PC-3 (cell line): Measurements from ENCODE around the gene LRRC71.

Experiments used
- CTCF ChIP-seq: fragments of 300-600 bp; sonication (generic); conservative IDR thresholded peaks from 2 replicates; pipeline ENCODE4 v1.5.1; 2017; ENCODE audit warnings: antibody characterized with exemption, low read depth, mild to moderate bottlenecking, low read length
- EZH2 ChIP-seq: fragments of 300-600 bp; sonication (generic); IDR thresholded peaks from one replicate; pipeline ENCODE4 v1.6.1; 2017; ENCODE audit warnings: antibody characterized with exemption, mild to moderate bottlenecking, low read length; ENCODE audit not compliant: unreplicated experiment

DNA sequence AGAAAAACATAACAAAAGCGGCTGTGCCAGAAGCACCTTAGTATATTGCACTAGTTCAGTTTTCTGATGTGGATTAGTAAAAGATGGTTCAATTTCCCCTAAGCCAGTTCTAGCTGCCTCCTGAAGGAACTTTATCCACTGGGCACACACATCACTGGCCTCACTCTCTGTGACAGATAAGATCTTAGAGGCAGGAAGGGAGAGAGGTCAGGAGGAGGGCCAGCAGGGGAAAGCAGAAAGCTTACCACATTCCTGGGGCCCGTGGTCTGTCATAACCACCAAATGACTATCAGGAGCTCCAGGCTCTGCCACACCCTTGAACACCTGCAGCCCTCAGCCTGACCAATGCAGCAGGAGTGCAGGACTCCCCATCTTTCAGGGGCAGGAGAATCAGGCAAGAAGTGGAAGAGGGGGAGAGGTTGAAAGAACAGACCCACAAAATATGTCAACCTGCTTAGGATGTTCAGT, 37.8 kb downstream of the LRRC71 start:
- TF ChIP-seq EZH2, result no peak
- no peak for TF ChIP-seq CTCF
